Keratinocyte (primary cell): ENCODE results near the gene COG5.

ENCODE experiments used
- CTCF ChIP-seq, 3 experiments: IDR thresholded peaks in 1 of 3; conservative IDR thresholded peaks in 1 of 3; optimal IDR thresholded peaks in 1 of 3; 2 replicates in 2 of 3; 3 replicates in 1 of 3; pipeline versions ENCODE3 to v1.5.1; 2011; ENCODE audit warnings: low read length in 3 of 3, mild to moderate bottlenecking in 3 of 3, moderate library complexity in 2 of 3, control low read depth in 1 of 3, inconsistent platforms in 1 of 3; ENCODE audit not compliant: insufficient read depth in 2 of 3; ENCODE audit errors: extremely low read depth in 1 of 3
- EZH2 ChIP-seq: IDR thresholded peaks from one replicate; pipeline ENCODE4 v1.6.1; 2012; ENCODE audit warnings: inconsistent platforms, mild to moderate bottlenecking, low read length, moderate library complexity

GRCh38 chr7:107446531-107446930 is 117.2 kb downstream of the COG5 start:
- no peak for TF ChIP-seq EZH2
- TF ChIP-seq CTCF (optimal IDR thresholded peaks at IDR 0.05 in 1 of 3, IDR thresholded peaks at IDR 0.05 in 1 of 3, conservative IDR thresholded peaks at IDR 0.05 in 1 of 3; ENCODE audit: extremely low read depth in 1 of 3, insufficient read depth in 2 of 3, low read length in 3 of 3): no peak
